NCI-H1436 (cell line): ENCODE measurements around the gene PRELP.
"Not testable (repeated sequence)": the region's sequence is repeated elsewhere in the genome, so short reads cannot be mapped to it uniquely, and the experiment has no call there.

ENCODE experiments used
- DNase-seq: peaks from one replicate; lab custom pipeline; 2025; lab: John Stamatoyannopoulos, UW

The PRELP gene

DNA sequence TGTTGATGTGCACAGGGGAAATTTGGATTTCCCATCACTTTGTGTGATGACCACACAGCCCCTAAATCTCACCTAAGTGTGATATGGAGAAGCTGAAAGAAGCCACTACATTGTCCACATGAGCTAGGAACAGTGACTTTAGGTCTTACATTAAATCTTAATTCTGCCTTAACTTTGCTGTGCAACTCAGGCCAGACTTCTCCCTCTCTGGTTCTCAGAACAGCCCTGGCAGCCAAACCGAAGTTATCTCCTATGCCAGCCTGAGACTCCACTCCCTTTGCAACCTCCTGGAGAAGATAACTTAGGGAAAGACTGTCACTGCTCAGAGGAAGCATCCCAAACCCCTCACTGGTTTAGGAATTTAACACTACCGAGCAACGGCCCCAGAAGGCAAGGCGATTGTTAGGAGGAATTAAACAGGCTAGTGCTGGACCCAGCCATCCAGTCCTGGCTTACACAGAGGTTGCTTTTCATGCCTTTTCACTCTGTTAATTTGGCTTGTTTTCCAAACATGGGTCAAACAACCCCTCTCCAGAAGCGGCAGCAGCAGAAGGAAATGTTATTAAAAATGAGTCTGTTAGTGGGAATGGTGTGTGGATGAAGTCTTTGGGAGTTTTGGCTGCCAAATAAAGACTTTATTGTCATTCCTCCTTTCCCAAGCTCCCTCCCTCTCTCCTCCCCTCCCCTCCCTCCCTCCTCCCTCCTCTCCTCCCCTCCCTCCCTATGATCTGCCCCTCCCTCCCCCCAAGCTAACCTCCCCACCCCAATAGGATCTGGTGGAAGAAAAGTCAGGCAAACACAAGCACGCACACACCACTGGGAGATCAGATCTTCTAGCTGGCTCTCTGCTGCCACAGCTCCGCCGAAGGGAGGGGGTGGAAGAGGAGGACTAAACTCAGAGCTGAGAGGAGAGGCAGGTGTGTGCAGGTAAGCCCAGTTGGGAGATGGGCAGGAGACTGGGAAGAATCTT lies at the start of gene PRELP:
PRELP (plus strand) TSS at position 795 of the 970 bp plus-strand sequence. CDS start 7,379 bp downstream, outside the sequence.
- peak; percentile 38 for DNase-seq

DNA sequence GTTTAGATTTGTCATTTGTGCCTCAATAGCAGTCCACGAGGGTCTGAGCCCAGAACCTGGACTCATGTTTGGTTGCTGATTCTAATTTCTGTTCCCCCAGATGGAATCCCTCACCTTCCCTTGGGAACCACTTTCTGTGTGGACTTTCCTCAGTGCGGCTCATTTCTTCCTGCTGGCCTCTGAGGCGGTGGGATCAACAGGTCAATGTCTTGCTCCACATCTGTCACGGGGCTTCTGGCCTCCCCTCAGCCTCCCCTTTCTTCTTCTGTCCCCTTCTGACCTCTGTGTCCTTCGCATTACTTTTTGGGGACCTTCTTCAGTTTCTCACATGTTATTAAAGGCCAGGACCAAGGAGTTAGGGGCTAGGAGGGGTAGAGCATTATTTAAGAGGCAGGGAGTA lies 49.2 kb upstream of the PRELP start:
- no peak for DNase-seq

DNA sequence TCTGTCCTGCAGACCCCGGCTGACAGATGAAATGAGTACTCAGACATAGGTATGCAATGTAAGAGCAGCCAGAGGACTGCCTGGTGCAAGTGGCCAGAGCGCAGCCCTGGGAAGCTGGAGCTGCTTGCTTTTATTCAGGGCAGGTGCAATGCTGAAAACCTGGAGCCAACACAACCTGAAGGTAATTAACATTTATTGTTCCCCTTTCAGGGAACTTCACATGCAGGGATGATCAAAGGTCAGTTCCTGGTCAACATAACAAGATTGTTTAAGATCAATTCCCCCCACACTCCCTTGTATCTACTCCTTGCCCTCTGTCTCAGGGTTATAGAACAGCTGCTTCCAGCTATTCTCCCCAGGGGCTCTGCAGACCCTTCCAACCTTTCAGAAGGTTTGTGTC lies 48.7 kb upstream of the PRELP start:
- no peak for DNase-seq

DNA sequence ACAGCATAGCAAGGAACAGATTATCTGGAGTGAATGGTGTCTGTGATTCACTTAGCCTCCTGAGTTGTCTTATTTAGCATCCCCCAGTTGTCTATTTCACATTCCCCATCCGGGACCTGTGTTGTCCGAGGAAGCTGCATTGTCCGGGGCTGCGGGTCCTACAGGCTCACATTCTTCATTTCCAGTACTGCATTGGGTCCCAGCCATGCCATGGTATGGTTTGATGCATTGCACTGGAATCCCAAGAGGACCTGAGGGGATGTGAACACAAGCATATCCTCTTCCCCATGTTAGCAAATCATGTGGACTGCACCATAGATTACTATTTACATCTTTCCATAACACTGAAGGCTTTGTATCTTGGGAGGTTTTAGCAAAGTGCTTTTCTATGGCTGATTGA lies 48.2 kb upstream of the PRELP start:
- DNase-seq: no peak

DNA sequence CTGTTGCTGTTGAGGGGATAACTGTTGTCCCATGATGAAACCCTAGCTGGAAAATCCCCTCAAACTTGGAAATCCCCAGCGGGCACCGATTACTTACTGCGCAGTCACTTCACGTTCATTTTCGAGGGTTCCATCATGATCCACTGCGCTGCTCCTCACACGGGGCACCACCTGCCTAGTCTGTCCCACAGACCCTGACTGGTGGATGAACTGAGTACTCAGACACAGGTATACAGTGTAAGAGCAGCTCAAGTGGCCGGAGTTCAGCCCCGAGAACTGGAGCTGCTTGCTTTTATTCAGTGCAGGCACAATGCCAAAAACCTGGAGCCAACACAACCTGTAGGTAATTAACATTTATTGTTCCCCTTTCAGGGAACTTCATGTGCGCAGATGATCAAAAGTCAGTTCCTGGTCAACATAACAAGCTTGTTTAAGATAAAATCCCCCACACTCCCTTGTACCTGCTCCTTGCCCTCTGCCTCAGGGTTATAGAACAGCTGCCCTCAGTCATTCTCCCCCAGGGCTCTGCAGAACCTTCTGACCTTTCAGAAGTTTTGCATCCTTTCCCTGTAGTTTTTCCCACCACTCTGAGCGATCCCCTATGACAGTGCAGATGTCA lies 46.5 kb upstream of the PRELP start:
- DNase-seq: peak; percentile 51

DNA sequence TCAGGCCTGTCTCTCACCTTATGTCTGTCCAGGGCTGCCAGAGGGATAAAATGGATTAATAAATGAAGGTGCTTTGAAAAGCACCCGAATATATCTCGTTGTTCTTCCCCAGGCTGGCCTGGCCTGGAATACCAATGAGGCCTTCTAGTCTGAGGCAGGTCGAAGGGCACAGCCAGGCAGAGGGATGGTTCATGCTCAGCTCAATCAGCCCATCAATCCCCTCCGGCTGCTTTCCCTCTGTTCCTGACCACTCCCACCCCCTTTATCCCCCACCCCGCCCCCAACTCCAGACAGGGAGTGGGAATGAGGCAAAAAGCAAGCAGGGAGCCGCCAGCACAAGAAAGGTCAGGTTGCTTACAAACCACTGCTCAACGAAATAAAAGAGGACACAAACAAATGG lies 40.0 kb upstream of the PRELP start:
- no peak for DNase-seq

DNA sequence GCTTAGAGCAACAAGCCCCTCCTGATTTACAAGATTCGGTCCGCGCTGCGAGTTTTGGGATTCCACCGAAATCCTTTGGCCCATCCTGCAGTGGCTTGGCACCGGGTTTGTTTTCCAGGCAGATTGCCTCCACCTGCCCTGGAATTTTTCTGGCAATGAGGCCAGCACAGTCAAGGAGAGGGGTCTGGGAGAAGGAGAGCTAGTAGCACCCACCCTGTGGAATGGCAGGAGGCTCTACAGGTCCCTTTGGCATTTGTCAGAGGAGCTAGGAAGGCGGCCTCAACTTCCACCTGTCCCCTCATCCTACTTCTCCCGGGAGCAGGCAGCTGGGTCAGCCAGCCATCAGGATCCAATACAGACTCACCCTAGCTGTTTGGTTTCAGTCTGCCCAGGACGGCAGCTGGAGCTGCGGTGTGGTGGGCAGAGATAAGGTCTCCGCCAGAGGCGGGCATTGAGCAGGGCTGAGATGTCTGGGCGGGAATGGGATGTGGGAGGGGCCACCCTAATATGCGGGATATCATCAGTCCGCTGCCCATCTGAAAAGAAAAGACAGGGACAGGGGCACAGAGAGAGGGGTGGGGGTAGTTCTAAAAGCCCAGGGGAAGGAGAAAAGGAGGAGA lies 37.8 kb upstream of the PRELP start:
- no peak for DNase-seq

DNA sequence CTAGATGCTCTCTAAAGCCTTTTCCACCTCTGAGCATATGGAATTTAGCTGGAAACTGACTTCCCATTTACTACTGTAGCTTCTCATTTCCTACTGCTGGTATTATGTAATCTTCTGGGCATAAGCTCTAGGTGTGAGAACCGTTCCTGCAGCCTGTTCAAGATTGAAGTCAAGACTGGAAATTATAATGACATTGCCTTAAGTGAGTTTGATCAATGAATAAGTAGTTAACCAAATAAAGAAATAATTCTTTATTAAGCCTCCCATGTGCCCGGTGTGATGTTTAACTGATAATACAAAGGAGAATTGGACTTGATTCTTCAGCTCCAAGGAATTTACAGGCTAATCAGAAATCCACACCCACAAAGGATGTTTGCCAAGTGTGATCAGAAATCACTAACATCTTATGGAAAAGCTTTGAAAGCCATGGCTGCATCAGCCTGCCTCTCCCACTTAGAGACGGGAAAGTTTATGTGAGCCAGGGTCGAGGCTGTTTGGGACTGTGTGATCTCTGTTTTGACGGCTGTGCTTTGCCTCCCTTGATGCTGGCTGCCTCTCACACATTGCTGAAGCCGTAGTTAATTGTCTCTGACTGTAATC lies 36.4 kb upstream of the PRELP start:
- no peak for DNase-seq

DNA sequence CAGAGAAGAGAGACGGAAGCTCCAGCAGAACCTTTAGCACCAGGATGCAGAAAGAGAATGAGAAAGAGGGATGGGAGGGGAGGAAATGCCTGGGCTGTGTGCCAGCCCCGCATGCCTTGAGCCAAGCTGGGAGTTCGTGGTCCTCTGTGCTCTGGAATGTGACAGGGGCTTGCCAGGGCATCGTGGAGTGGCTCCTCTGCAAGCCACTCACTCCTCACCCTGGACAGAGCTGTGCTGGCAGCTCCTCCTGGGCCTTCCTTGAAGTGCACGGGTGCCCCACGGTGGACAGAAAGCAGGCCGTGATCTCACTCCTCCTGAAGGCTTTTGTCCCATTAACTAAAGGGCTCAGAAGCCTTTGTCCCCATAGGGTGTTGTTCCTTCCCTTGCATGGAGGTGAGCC lies 34.8 kb upstream of the PRELP start:
- peak; percentile 24 for DNase-seq

DNA sequence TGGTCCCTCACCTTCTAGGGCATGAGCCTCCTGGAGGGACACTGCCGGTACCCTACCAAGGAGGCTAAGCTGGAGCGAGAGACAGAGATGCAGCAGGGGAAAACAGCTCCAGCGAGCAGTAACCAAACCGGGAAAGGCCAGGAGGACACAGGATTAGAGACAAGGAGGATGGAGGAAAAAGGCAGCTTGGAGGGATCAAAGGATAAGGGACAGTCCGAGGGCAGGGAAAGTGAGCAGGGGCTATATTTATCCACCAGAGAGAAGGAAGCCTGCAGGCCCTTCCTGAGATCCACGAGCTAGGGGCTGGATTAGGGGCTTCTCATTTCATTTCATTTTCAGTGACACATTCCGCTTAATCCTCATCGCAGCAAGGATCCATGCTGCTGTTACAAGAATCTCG lies 33.8 kb upstream of the PRELP start:
- DNase-seq: no peak

DNA sequence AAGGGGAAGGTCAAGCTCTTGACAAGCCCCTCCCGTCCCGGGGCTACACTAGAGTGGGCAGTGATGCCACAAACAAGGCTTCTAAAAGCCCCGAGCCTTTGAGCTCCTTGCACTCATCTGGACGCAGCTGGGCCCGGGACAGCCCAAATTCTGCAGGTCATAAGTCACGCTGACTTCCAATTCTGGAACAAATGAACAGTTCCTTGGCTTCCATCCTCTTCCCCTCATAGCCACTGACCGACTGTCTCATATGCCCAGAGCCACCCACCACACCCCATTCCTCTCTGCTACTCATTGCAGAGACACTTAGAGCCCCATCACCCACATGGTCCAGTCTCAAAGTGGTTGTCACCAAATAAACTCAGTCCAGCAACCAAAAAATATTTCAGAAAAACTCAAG lies 32.8 kb upstream of the PRELP start:
- no peak for DNase-seq

DNA sequence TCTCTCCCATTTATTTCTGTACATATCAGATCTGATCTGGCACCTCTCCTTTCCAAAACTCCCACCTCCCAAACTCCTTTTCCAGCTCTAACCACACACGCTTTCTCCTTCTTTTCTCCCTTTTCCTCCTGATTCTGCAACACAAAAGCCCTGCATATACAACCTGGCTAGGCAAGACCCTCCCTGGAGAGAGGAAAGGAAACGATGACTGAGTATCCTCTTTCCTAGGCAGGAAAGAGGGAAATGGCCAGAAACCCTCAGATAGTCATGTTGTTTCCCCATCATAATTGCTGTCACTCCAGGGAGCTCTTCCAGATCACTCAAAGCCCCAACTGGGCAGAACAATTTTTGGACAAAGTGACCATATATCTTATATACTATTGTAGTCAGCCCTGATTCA lies 32.3 kb upstream of the PRELP start:
- no peak for DNase-seq

DNA sequence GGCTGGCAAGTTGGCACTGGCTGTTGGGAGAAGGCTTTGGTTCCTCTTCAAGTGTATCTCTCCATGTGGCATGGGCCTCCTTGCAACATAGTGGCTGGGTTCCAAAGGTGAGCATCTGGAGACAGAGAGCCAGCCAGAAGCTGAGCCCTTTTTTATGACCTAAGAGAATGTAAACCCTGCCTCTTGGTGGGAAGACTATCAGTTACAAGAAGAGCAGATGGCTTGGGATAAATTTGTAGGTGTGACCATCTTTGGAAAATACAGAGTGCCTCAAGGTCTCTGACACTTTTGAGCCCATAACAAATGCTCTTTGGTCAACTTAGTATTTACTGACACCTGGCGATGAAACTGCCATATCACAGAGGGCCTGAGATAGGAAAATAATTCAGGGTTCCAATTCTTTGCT lies 31.4 kb upstream of the PRELP start:
- DNase-seq: no peak

DNA sequence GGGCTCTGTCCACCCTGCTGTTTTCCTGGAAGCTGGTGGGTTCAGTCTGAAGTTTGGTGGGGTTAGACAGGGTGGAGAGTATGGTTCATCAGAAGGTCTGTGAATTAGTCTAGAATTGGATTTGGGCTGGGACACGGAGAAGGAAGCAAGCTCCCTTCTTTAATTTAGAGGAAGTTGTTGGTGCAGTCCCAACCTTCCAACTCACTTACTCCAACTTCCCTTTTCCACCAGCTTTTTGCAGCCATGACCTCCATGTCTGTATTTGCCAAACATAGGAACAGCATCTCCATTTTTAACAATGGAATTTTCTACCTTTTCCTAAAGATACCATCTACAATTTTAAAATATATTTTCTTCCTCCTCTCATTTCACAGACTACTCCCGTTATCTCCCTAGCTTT lies 28.5 kb upstream of the PRELP start:
- DNase-seq: no peak

DNA sequence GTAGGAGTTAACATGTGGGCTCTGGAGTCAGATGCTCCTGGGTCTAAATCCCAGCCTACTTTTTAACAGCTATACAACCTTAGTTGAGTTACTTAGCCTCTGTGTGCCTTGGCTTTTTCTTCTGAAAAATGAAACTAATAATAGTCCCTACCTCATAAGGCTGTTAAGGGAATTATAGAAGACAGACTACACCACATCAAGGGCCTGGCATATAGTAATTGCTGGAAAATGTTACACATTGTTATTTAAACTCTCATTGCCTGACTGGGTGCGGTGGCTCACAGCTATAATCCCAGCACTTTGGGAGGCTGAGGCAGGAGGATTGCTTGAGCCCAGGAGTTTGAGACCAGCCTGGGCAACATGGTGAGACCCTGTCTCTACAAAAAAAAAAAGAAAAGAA lies 28.0 kb upstream of the PRELP start:
- DNase-seq: not testable (repeated sequence)

DNA sequence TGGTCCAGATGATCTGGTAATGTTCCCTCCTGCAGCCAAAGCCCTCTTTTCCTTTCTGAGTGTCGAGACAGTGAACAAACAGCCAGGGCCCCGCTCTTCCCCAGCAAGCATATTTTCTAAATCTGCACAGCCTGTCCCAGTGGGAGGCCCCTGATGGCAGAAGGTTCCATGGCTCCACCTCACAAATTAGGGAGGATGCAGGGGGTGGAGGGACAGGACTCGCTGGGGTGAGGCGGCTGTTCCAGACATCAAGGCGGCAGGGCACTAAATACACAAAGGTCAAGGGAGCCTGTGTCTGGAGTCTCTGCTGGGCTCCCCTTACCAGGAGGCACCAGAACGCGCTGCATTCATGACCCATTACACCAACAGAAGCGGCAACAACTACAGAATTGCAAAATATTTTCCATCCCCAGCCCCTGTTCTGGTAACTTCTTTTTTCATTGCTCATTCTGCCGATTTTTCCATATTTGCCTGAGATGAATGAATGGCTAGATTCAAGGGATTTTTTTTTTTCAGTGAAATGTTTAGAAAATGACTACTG lies 27.0 kb upstream of the PRELP start:
- DNase-seq: no peak

DNA sequence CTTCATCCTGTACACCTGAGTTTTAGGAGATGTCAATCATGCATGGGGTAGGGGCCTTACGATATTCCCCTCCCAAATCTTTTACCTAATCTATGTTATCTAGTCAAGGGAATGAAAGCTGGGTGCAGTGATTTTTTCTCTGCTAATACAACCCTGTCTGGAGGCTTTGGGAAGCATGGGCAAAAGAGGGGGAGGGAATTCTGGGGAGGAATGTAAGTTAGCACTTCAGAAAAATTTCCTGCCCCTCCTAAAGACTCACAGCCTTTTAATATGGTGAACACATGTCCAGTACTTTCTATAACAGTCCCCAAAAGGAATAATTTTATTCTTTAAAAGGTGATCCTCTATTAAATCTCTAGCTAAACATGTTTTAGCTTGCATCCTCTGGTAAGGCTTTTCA lies 25.6 kb upstream of the PRELP start:
- no peak for DNase-seq

DNA sequence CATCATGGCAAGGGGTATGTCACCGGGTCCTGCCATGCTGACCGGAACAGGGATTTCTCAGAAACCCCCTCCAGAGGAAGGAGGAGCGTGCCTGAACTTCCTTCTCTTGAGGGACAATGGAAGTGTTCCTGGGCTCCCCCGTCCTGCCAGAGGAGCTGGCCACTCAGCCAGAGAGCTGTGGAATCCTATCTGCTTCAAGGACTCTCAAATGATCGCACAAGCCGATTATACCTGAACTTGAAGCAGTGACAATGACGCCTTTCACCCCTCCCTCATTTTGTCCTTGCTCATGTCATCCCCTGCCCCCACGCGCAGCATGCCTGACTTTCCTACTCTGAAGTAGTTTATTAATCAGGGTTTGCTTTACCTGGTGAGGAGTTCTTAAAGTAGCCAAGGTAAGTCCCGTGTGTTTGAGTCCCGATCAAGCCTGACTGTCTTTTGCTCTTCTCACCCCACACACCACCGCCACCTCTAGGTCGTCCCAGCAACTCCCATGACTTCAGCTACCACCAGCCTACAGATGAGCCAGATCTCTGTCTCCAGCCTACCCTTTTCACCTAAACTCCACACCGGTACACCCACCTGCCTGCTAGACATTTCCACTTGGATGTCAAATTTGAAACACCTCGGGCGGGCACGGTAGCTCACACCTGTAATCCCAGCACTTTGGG lies 25.0 kb upstream of the PRELP start:
- DNase-seq: no peak

DNA sequence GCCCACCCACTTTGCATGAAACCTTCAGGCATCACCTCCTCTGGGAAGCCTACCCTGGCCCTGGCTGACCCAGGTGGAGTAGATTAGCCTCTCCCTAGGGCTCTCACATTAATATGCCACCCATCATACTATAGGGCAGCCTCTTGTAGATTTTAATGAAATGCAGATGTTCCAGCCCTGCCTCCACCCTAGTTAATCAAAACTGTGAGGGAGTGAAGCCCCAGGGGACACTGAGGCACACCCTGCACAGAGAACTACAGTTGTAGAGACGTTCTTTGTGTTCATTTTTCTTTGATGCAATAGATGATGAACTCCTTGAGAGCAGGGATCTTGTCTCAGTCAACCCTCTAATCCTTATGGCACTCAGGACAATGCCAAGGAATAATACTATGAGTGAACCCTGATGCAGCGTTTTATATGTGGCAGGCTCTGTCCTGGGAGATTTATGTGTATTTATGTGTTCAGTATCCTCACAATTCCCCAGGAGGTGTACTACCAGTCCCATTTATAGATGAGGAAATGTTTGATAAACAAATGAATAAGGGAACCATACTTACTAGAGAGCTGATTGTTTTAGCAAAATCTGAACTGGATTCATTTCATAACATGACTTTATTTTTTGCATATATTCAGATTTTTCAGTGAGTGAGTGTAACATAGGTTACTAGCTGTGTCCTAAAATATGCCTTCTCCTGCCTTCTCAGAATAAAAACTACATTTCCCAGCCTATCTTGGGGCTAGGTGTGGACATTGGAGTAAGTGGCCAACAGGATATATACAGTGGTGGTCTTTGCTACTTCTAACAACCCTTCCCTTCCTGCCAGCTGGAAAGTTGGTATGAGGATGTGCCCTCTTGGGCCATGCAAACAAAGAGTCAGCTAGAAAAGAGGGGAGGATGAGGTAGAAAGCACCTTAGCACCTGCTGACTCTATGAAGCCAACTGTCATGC lies 23.5 kb upstream of the PRELP start:
- no peak for DNase-seq

DNA sequence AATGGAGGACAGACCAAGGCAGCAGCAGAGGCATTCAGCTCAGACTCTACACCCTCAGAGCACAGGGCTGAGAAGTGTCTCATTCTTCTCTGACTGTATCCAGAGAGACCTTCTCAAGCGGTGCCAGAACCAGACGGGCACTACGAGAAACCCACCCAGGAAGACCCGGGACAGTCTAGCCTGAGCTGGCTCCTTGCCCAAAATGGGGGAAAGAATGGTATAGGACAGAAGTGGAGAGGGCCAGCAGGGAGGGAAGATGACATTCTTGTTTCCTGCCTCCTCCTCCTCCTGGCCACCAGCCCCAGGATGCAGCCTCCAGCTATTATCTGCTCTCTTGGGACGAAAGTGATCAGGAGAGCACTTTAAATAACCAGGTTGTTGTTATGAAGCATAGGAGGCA lies 22.6 kb upstream of the PRELP start:
- DNase-seq: peak; percentile 19

DNA sequence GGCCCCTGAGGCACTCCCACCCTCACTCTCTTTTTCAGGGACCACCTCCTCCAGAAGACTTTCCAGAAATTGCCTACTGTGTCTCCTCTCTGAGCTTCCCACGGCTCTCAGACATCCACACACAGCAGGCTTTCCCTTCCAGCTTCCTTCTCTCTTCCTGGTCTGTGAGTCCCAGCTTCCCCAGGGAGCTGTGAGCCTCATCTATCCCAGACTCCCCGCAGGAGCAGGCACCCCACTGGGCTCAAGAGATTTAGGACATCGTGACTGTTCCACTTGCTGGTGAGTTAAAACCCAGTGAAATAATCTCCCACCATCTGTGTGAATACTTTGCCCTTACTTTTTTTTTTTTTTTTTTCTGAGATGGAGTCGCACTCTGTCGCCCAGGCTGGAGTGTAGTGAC lies 22.0 kb upstream of the PRELP start:
- no peak for DNase-seq
